HL-60 (cell line): ENCODE data around the gene ZNF219.

Experiments
- CTCF ChIP-seq: IDR thresholded peaks from one replicate; pipeline ENCODE4 v1.5.1; 2011; ENCODE audit warnings: low read length, control low read depth, inconsistent platforms; ENCODE audit not compliant: insufficient read depth
- GABPA ChIP-seq: IDR thresholded peaks from 2 replicates; pipeline ENCODE4 v1.6.1; 2012; ENCODE audit warnings: low read depth
- REST ChIP-seq: IDR thresholded peaks from 2 replicates; pipeline ENCODE4 v1.6.1; 2012; ENCODE audit warnings: low read depth; ENCODE audit not compliant: insufficient replicate concordance

GRCh38 chr14:21098076-21098891, at the start of gene ZNF219:
- TF ChIP-seq REST (no peak), CTCF (no peak), GABPA (no peak)
